Measurements from ENCODE around the gene MYO3B.

The MYO3B gene

DNA sequence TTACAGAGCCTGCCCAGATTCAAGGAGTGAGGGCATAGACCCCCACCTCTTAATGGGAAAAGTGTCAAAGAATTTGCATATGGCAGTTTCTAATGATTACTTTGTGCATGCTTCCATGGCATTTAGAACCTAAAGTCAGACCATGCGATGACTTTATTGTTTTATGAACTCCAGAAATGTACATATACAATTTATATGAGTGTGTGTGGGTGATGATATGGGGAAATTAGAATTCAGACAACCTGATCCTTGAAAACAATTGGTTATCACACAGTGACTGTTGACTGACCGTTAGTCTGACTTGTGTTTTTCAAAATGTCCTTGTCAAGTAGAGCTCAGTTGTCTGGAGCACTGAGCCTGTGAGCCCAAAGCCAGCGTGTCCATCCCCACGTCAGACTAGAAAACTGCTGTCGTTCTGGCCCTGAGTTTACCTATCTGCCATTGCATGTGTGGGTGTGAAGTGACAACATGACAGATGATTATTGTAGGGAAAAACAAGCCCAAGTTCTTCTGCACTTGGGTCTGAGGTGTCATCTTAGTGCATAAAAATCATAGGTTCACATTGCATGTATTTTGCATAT, 128.4 kb downstream of the MYO3B start:
- DNase-seq (ENCODE audit: low spot score): no peak

- DNase-seq (ENCODE audit: low spot score): no peak
Observed at GRCh38 chr2:170307052-170307451, 129.1 kb downstream of the MYO3B start.

DNA sequence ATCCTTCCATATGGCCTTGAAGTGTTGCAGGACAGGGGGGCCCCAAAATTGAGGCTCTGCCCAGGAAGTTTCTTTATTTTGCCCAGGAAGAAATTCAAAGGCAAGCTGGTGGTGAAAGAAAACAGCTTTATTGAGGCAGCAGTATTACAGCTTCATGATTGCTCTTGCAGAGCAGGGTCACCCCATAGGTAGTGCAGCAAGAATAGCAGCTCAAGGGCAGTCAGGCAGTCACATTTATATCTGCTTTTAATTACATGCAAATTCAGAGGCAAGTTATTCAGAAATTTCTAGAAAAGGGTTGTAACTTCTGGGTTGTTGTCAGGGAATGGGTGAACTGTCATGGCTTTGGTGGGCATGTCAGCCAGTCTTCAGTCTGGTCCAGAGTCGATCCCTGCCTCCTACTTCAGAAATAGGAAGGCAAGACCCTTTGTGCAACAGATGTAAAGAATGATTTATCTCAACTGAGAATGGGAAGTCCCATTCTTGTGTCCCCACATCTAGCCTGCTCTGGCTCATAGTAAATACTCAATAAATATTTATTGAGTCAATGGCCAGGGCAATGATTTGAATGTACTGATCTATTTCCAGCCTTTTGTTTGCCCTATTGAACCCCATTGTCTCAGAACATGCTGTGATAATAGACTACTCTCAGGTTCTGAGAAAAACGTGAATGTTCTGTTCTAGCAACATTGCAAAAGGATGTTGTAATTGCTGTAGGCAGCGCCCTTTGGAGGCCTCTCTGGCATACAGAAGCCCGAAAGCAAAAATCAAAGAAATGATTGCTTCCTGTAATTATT, 129.8 kb downstream of the MYO3B start:
- DNase-seq (ENCODE audit: low spot score): no peak

- no peak for DNase-seq (ENCODE audit: low spot score)
Observed at GRCh38 chr2:170310876-170311502, 133.0 kb downstream of the MYO3B start.

- no peak for DNase-seq (ENCODE audit: low spot score)
Observed at GRCh38 chr2:170313347-170313991, 135.5 kb downstream of the MYO3B start.

DNA sequence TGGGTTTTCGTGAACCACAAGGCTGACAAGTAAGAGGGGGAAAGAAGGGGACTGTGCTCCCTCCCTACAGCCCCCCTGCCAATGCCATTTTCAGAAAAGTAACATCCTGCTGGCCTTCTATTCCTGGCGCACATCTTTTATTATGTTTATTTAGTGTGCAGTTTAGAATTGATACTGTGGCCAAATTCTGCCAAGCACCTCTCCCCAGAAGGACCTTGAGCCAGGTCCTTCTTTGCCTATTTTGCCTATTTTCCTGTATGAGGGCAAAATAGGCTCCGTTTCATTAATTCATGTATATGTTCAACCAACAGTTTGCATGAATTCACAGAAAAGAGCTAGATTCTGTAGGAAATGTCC, 136.0 kb downstream of the MYO3B start:
- no peak for DNase-seq (ENCODE audit: low spot score)

DNA sequence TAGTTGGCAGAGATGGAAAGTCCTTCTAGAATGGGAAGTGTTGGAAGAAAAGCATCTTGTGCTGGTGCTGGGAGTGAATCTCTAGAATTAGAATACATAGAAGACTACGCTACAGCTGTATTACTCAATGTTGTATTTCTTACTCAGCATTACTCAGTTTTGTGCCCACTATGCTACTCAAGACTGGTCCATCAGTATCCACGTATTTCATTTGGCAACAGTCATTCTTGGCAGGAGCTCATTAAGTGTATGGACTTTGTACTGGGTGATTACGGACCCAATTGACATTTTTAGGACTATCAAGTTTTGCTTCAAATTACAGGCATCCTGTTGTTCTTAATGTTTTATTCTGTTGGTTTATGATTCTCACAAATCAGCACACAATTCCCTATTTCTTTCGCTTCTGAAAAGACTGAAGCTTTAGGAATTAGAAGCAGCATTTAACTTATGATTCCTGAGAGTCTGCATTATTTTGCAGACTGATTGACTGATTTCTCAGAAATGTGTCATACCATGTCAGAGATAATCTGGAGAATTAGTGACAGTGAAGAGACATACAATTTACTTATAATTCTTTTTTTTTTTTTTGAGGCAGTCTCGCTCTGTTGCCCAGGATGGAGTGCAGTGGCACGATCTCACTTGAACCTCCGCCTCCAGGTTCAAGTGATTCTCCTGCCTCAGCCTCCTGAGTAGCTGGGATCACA, 136.9 kb downstream of the MYO3B start:
- DNase-seq (ENCODE audit: low spot score): no peak

DNA sequence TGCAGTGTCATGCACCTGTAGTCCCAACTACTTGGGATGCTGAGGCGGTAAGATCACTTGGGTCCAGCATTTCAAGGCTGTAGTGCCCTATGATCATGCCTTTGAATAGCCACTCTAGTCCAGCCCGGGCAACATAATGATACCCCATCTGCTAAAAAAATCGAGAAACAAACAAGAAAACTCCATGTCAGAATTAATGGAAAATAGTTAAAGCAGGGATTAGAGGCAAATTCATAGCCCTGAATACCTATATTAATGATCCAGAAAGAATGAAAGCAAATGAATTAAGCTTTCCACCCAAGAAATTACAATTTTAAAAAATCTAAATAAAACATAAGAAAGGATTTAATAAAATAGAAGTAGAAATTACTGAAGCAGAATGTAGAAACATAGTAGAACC, 143.0 kb downstream of the MYO3B start:
- no peak for DNase-seq (ENCODE audit: low spot score)

DNA sequence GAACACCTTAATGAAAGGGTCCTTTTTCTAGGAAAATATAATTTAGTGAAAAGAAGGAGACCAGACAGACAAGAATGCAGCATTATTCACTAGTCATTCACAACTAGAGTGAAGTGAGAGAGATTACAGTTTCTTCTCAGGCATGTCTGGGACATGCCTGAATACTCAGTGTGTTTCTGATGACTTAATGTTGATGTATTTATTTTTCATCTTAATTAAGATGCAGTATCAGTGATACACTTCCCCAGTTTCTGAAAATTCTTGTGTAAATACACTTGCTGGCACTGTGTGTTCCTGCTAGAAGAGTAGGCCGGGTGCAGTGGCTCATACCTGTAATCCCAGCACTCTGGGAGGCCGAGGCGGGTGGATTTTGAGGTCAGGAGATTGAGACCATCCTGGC, 143.6 kb downstream of the MYO3B start:
- DNase-seq (ENCODE audit: low spot score): no peak

GRCh38 chr2:170322140-170322766, 144.3 kb downstream of the MYO3B start:
- no peak for DNase-seq (ENCODE audit: low spot score)

- DNase-seq (ENCODE audit: low spot score): no peak
Observed at GRCh38 chr2:170323743-170324142, 145.8 kb downstream of the MYO3B start.

GRCh38 chr2:170324640-170325046, 146.7 kb downstream of the MYO3B start:
- DNase-seq (ENCODE audit: low spot score): no peak

DNA sequence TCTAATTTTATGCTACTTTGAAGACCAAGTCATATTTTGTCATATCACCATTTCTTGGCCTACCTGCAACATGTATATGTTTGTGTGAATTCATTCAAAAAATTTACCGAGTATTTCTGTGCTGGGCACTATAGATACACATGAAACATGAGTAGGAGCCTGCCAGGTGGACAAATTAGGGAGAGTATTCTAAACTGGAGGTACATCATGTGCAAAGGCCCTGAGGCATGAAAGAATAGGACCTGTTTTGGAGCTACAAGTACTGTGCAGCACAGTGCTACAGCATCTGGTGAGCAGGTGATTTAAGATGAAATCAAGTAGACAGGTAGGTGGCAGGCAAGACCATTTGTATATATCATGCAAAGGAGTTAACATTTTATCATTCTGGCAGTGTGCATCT, 152.9 kb downstream of the MYO3B start:
- no peak for DNase-seq (ENCODE audit: low spot score)

DNA sequence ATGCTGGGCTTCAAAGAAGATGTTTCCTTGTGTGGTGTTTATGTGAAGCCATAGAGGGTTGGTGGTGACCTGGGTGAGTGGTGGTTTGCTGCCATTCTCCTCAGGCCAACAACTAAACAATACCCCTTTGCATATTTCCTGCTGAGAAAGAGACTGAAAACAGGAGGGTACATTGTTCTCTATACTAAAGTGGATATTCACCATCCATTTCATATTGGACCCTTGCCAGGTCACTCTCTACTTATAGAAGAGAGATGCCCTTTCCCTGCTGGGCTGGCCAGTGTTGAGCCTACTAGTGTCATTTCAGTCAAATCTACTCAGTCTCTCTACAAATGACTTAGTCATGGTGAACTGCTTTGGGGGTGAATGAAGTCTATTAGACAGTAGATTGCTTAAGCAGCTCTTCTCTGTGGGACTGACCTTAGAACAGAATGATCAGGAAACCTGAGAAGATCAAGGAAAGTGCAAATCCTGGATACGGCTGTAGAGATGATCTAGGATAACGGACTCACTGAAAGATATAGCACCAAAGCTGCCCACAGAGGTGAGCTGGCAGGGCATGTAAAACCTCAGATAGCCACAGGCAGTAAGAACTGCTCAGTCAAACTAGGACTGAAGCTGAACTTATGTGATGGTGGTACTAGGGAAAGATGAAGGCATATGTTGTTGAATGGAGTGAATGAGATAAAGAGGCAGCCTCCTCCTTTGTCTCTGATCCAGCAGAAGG, 154.9 kb downstream of the MYO3B start:
- no peak for DNase-seq (ENCODE audit: low spot score)

GRCh38 chr2:170335351-170335750, 157.4 kb downstream of the MYO3B start:
- no peak for DNase-seq (ENCODE audit: low spot score)

DNA sequence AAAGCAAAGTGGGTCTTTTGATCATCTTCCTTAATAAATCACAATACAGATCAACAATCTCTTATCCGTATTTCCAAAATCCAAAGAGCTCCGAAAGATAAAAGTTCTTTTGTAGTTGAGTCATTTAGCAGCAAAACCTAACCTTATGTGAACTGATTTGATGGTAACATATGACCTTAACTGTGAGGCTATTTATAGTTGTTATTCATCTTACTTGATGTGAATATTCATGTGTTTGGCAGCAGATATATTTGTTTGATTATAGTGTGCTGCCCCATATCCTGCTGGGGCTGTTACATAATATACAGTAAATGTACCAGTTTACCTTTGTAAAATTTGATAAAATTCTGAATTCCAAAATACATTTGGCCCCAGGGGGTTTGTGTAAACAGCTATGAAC, 158.5 kb downstream of the MYO3B start:
- no peak for DNase-seq (ENCODE audit: low spot score)

DNA sequence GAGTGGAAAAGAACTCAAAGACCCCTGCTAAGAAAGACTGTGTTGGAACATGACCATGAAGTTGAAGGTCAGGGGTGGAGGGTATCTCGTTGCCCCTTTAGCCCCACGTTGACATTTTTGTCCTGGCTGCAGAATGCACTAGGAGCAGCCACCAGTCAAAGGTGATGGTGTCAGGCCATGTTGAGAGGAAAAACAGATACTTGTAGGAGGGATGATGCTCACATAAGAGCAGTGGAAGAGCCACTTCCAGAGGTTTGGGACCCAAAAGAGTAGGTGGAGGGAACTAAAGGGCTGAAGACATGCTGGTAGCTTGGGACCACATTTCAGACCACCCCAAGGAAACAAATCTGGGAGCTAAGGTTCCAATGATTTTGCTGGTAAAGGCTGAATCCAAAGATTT, 159.0 kb downstream of the MYO3B start:
- no peak for DNase-seq (ENCODE audit: low spot score)

DNA sequence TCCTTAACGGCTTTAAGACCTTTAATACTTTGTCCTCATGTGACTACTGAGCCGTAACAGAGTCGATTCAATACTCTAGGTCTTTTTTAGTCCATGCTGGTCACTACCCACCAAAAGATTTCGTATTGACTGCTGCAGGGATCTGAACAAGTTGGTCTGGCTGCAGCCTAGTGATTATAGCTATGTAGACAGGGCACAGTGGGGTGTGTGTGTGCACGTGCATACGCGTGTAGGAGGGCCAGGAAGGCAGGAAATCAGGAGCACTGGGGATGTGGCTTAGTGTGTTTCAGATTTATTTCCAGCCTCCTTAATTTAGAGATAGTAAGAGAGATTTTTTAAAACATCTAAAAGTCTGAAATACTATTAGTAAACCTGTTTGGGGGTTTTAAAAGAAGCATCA, 161.4 kb downstream of the MYO3B start:
- no peak for DNase-seq (ENCODE audit: low spot score)

GRCh38 chr2:170339750-170340692, 162.1 kb downstream of the MYO3B start:
- no peak for DNase-seq (ENCODE audit: low spot score)

GRCh38 chr2:170340693-170341068, 162.7 kb downstream of the MYO3B start:
- DNase-seq (ENCODE audit: low spot score): no peak
